ENCODE results near the gene CYP4Z1. TPM values are rescaled to one million over a fixed set of nuclear protein-coding genes. Genes with fewer than 3 reads are reported as not detected.
"Not testable (repeated sequence)": the region's sequence is repeated elsewhere in the genome, so short reads cannot be mapped to it uniquely, and the experiment has no call there.

CYP4Z1 gene
- polyA plus RNA-seq, 3 donors, result not detected

DNA sequence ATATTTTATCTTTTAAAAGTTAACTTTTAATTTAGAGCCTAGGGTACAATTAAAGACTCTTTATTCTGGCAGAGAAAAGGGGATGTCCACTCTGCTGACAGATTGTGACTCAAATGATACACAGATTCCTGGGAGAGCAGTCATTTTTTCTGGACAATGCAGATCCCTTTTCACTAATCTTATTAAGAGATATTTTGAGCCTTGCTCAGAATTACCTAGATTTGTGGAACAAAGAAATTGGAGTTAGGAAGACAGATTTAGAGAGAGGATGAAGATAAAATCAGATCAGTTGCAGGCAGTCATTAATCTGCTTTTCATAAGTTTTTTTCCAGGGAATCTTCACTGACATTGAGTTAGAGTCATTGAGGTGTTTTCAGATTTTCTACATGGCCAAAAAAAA, 42.5 kb downstream of the CYP4Z1 start:
- DNase-seq; H3K4me2 ChIP-seq (replicated peaks; ENCODE audit: extremely low read depth, low read length, poor library complexity, severe bottlenecking); H4K20me1 ChIP-seq (ENCODE audit: insufficient read depth, low read length); H2AFZ ChIP-seq (ENCODE audit: insufficient read depth, low read depth, low read length, poor library complexity, severe bottlenecking); H3K9me3 ChIP-seq (replicated peaks in 1 of 2; ENCODE audit: control insufficient read depth in 1 of 2, insufficient read depth in 1 of 2, low read length in 2 of 2); H3K79me2 ChIP-seq (ENCODE audit: insufficient read depth, low read length); H3K36me3 Mint-ChIP-seq; H3K4me3 ChIP-seq (replicated peaks in 1 of 3; ENCODE audit: low read depth in 2 of 3, low read length in 3 of 3); H3K36me3 ChIP-seq (replicated peaks in 1 of 2; ENCODE audit: control insufficient read depth in 1 of 2, insufficient read depth in 2 of 2, low read length in 2 of 2); H3K27ac ChIP-seq (ENCODE audit: low read depth in 1 of 2, low read length in 2 of 2); H3K4me1 Mint-ChIP-seq; H3K9ac ChIP-seq (ENCODE audit: insufficient read depth, low read length, poor library complexity, severe bottlenecking); H3K4me1 ChIP-seq (ENCODE audit: control insufficient read depth in 1 of 2, insufficient read depth in 2 of 2, low read length in 2 of 2); H3K27ac Mint-ChIP-seq; H3K27me3 ChIP-seq (ENCODE audit: control insufficient read depth in 2 of 2, insufficient read depth in 2 of 2, low read length in 2 of 2); intact Hi-C loops (cut with micrococcal nuclease); H3K4me3 Mint-ChIP-seq; H3K27me3 Mint-ChIP-seq (ENCODE audit: low read depth in 3 of 3); H3K9me3 Mint-ChIP-seq: not testable (repeated sequence)

DNA sequence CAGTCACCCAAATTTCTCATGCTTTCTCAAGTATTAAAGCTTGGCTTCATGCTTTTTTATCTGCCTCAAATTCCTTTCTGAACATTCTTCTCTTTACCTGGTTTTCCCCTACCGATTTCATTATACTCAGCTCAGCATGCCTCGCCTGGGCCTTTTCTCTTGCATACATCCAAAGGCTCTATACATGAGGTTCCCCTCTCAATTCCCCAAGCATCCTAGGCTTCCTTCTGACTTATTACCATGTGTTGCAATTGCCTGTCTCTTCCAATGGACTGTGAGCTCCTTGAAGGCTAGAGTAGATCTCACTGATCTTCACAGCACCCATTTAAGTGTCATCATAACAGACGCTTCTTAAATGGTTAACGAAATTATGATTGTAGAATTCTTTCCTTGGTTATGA, 46.1 kb downstream of the CYP4Z1 start:
- Histone ChIP-seq H3K9me3 (replicated peaks in 1 of 2; ENCODE audit: control insufficient read depth in 1 of 2, insufficient read depth in 1 of 2, low read length in 2 of 2) (no peaks in the 10 kb centered on the region), H3K4me3 (replicated peaks in 1 of 3; ENCODE audit: low read depth in 2 of 3, low read length in 3 of 3) (no peak overlapping the region), H4K20me1 (ENCODE audit: insufficient read depth, low read length) (no peaks in the 10 kb centered on the region), H3K27me3 (ENCODE audit: control insufficient read depth in 2 of 2, insufficient read depth in 2 of 2, low read length in 2 of 2) (no peaks in the 10 kb centered on the region), H3K79me2 (ENCODE audit: insufficient read depth, low read length) (no peaks in the 10 kb centered on the region), H3K27ac (ENCODE audit: low read depth in 1 of 2, low read length in 2 of 2) (no peak overlapping the region), H2AFZ (ENCODE audit: insufficient read depth, low read depth, low read length, poor library complexity, severe bottlenecking) (no peak overlapping the region), H3K36me3 (replicated peaks in 1 of 2; ENCODE audit: control insufficient read depth in 1 of 2, insufficient read depth in 2 of 2, low read length in 2 of 2) (no peaks in the 10 kb centered on the region), H3K4me1 (ENCODE audit: control insufficient read depth in 1 of 2, insufficient read depth in 2 of 2, low read length in 2 of 2) (no peaks in the 10 kb centered on the region), H3K9ac (ENCODE audit: insufficient read depth, low read length, poor library complexity, severe bottlenecking) (no peak overlapping the region), H3K4me2 (replicated peaks; ENCODE audit: extremely low read depth, low read length, poor library complexity, severe bottlenecking) (no peak overlapping the region)
- 100% methylated on average over 2 of the region's 4 CpGs for WGBS (ENCODE audit: insufficient coverage)
- Mint-ChIP-seq H3K4me1 (no peaks in the 10 kb centered on the region), H3K36me3 (no peaks in the 10 kb centered on the region), H3K9me3 (peaks cover 0 to 5% (median 2%) of the 10 kb centered on the region in 7 donors), H3K27ac (no peak overlapping the region), H3K27me3 (ENCODE audit: low read depth in 3 of 3) (peaks cover 0 to 4% (median 0%) of the 10 kb centered on the region in 3 donors), H3K4me3 (no peak overlapping the region)
- TF ChIP-seq, protein P1, sequence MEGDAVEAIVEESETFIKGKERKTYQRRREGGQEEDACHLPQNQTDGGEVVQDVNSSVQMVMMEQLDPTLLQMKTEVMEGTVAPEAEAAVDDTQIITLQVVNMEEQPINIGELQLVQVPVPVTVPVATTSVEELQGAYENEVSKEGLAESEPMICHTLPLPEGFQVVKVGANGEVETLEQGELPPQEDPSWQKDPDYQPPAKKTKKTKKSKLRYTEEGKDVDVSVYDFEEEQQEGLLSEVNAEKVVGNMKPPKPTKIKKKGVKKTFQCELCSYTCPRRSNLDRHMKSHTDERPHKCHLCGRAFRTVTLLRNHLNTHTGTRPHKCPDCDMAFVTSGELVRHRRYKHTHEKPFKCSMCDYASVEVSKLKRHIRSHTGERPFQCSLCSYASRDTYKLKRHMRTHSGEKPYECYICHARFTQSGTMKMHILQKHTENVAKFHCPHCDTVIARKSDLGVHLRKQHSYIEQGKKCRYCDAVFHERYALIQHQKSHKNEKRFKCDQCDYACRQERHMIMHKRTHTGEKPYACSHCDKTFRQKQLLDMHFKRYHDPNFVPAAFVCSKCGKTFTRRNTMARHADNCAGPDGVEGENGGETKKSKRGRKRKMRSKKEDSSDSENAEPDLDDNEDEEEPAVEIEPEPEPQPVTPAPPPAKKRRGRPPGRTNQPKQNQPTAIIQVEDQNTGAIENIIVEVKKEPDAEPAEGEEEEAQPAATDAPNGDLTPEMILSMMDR (IDR thresholded peaks at IDR 0.05), result no peak
- DNase-seq, result no peak
- intact Hi-C loops (cut with micrococcal nuclease), result no loop called here

DNA sequence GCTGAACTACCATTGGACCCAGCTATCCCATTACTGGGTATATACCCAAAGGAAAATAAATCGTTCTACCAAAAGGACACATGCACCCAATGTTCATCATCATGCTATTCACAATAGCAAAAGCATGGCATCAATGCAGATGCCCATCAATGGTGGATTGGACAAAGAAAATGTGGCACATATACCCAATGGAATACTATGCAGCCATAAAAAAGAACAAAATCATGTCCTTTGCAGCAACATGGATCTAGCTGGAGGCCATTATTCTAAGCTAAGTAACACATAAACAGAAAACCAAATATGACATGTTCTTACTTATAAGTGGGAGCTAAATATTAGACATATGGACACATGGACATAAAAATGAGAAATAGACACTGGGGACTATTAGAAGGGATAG, 54.0 kb downstream of the CYP4Z1 start:
- H3K4me1 Mint-ChIP-seq; H3K79me2 ChIP-seq (ENCODE audit: insufficient read depth, low read length); H3K27ac Mint-ChIP-seq; H3K27me3 Mint-ChIP-seq (ENCODE audit: low read depth in 3 of 3); H2AFZ ChIP-seq (ENCODE audit: insufficient read depth, low read depth, low read length, poor library complexity, severe bottlenecking); H3K4me3 Mint-ChIP-seq; H3K4me1 ChIP-seq (ENCODE audit: control insufficient read depth in 1 of 2, insufficient read depth in 2 of 2, low read length in 2 of 2); H4K20me1 ChIP-seq (ENCODE audit: insufficient read depth, low read length); H3K36me3 Mint-ChIP-seq; H3K9me3 ChIP-seq (replicated peaks in 1 of 2; ENCODE audit: control insufficient read depth in 1 of 2, insufficient read depth in 1 of 2, low read length in 2 of 2); H3K36me3 ChIP-seq (replicated peaks in 1 of 2; ENCODE audit: control insufficient read depth in 1 of 2, insufficient read depth in 2 of 2, low read length in 2 of 2); DNase-seq; H3K9me3 Mint-ChIP-seq; H3K27me3 ChIP-seq (ENCODE audit: control insufficient read depth in 2 of 2, insufficient read depth in 2 of 2, low read length in 2 of 2); intact Hi-C loops (cut with micrococcal nuclease); H3K9ac ChIP-seq (ENCODE audit: insufficient read depth, low read length, poor library complexity, severe bottlenecking); H3K4me3 ChIP-seq (replicated peaks in 1 of 3; ENCODE audit: low read depth in 2 of 3, low read length in 3 of 3); H3K27ac ChIP-seq (ENCODE audit: low read depth in 1 of 2, low read length in 2 of 2); H3K4me2 ChIP-seq (replicated peaks; ENCODE audit: extremely low read depth, low read length, poor library complexity, severe bottlenecking): not testable (repeated sequence)
- WGBS (ENCODE audit: insufficient coverage), result no CpG with 5 or more reads among the region's 1 CpG

DNA sequence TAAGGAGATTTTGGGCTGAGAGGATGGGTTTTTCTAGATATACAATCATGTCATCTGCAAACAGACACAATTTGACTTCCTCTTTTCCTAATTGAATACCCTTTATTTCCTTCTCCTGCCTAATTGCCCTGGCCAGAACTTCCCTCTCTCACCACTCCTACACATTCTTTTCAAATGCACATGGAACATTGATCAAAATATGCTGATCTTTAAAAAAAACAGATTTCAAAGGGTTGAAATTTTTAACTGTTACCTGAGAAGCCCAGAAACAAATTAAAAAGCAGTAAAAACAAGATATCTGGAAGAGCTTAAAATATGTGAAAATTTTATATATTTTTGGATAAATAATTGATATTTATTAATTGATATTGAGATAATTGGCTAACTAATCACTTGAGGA, 57.8 kb downstream of the CYP4Z1 start:
- H3K27ac Mint-ChIP-seq; H3K36me3 Mint-ChIP-seq; H3K4me1 Mint-ChIP-seq; H3K4me3 ChIP-seq (replicated peaks in 1 of 3; ENCODE audit: low read depth in 2 of 3, low read length in 3 of 3); H3K4me1 ChIP-seq (ENCODE audit: control insufficient read depth in 1 of 2, insufficient read depth in 2 of 2, low read length in 2 of 2); H3K9ac ChIP-seq (ENCODE audit: insufficient read depth, low read length, poor library complexity, severe bottlenecking); H3K27me3 Mint-ChIP-seq (ENCODE audit: low read depth in 3 of 3); H3K27ac ChIP-seq (ENCODE audit: low read depth in 1 of 2, low read length in 2 of 2); H4K20me1 ChIP-seq (ENCODE audit: insufficient read depth, low read length); H3K79me2 ChIP-seq (ENCODE audit: insufficient read depth, low read length); intact Hi-C loops (cut with micrococcal nuclease); H3K27me3 ChIP-seq (ENCODE audit: control insufficient read depth in 2 of 2, insufficient read depth in 2 of 2, low read length in 2 of 2); H3K9me3 Mint-ChIP-seq; DNase-seq; H3K36me3 ChIP-seq (replicated peaks in 1 of 2; ENCODE audit: control insufficient read depth in 1 of 2, insufficient read depth in 2 of 2, low read length in 2 of 2); H3K4me3 Mint-ChIP-seq; H3K4me2 ChIP-seq (replicated peaks; ENCODE audit: extremely low read depth, low read length, poor library complexity, severe bottlenecking); H3K9me3 ChIP-seq (replicated peaks in 1 of 2; ENCODE audit: control insufficient read depth in 1 of 2, insufficient read depth in 1 of 2, low read length in 2 of 2); H2AFZ ChIP-seq (ENCODE audit: insufficient read depth, low read depth, low read length, poor library complexity, severe bottlenecking): not testable (repeated sequence)

Measured in CD14-positive monocyte (primary cell).